Right lobe of liver (tissue), 4 donors: ENCODE results near the gene GFRA1.

Experiments
- POLR2A ChIP-seq: fragments of 450-650 bp; IDR thresholded peaks from one replicate; pipeline ENCODE4 v1.6.1; 2017; ENCODE audit warnings: antibody characterized with exemption, mild to moderate bottlenecking
- TF ChIP-seq, protein P1 (sequence below), 4 donors: fragments of 200-600 bp in 3 of 4; fragments of 450-650 bp in 1 of 4; IDR thresholded peaks; one replicate each; pipeline versions ENCODE4 v1.5.1 to v1.8.0; 2016 to 2022; ENCODE audit warnings: antibody characterized with exemption in 4 of 4, mild to moderate bottlenecking in 2 of 4
- donor health status: DM: no; HTN: no; CAD: no.
- donor health status: DM: no; HTN: no; CAD: no.
- donor health status: DM: no; HTN: yes; CAD: no.

DNA sequence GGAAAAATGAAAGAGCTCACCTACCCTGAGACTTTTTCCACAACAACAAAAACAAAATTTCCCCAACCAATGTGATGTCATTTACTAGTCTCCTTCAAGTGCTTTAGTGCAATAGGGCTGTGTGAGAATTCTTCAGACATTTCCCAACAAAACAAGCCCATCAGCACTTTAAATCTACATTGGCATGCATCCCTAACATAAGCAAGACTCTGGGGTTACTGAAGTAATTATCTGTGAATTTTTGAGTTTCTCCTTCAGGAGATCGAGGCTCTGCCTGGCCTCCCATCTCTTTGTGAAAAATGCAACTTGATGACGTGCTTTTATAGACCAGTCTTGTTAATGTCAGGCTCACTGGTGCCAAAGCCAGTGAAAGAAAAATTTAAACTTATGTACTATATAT lies 255.6 kb downstream of the GFRA1 start:
- TF ChIP-seq, protein P1, sequence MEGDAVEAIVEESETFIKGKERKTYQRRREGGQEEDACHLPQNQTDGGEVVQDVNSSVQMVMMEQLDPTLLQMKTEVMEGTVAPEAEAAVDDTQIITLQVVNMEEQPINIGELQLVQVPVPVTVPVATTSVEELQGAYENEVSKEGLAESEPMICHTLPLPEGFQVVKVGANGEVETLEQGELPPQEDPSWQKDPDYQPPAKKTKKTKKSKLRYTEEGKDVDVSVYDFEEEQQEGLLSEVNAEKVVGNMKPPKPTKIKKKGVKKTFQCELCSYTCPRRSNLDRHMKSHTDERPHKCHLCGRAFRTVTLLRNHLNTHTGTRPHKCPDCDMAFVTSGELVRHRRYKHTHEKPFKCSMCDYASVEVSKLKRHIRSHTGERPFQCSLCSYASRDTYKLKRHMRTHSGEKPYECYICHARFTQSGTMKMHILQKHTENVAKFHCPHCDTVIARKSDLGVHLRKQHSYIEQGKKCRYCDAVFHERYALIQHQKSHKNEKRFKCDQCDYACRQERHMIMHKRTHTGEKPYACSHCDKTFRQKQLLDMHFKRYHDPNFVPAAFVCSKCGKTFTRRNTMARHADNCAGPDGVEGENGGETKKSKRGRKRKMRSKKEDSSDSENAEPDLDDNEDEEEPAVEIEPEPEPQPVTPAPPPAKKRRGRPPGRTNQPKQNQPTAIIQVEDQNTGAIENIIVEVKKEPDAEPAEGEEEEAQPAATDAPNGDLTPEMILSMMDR (IDR thresholded peaks at IDR 0.05) = no peak
- no peak for TF ChIP-seq POLR2A
